CD4-positive, alpha-beta T cell treated with Interleukin-2 at 100 ng/mL for 4 hours (primary cell): ENCODE results near the gene CC2D1B.
"Not testable (repeated sequence)": the region's sequence is repeated elsewhere in the genome, so short reads cannot be mapped to it uniquely, and the experiment has no call there.

Experiments used
- DNase-seq: peaks from one replicate; pipeline ENCODE4 v3.0.0-alpha.2; 2020; ENCODE audit warnings: low spot score

Gene CC2D1B

GRCh38 chr1:52365746-52366516 lies at the start of gene CC2D1B:
CC2D1B (minus strand) TSS chr1:52366205; CDS start chr1:52364620, 1,585 bp downstream.
- DNase-seq = peak; percentile 100

GRCh38 chr1:52414942-52415341 lies 48.9 kb upstream of the CC2D1B start:
- no peak for DNase-seq

GRCh38 chr1:52413410-52413989 lies 47.5 kb upstream of the CC2D1B start:
- DNase-seq = no peak

- no peak for DNase-seq
Measured at GRCh38 chr1:52404975-52405338, 39.0 kb upstream of the CC2D1B start.

GRCh38 chr1:52404116-52404974 lies 38.3 kb upstream of the CC2D1B start, which contains the start of the genes ORC1 and PRPF38A:
ORC1 (minus strand) TSS chr1:52404423; CDS start chr1:52402223, 2,200 bp downstream.
PRPF38A (plus strand) TSS chr1:52404602; CDS start chr1:52404750, 148 bp downstream.
- peak; percentile 96 for DNase-seq

- DNase-seq = peak; percentile 56
Measured at GRCh38 chr1:52403566-52404115, 37.6 kb upstream of the CC2D1B start.

GRCh38 chr1:52402860-52403240 lies 36.8 kb upstream of the CC2D1B start:
- DNase-seq = no peak

GRCh38 chr1:52400131-52400530 lies 34.1 kb upstream of the CC2D1B start:
- DNase-seq = no peak

- DNase-seq = no peak
Measured at GRCh38 chr1:52399629-52400028, 33.6 kb upstream of the CC2D1B start.

GRCh38 chr1:52393174-52393573 lies 27.2 kb upstream of the CC2D1B start:
- no peak for DNase-seq

- no peak for DNase-seq
Measured at GRCh38 chr1:52386458-52386857, 20.5 kb upstream of the CC2D1B start.

GRCh38 chr1:52385376-52385775 lies 19.4 kb upstream of the CC2D1B start:
- DNase-seq = no peak

GRCh38 chr1:52369851-52370250 lies 3.8 kb upstream of the CC2D1B start:
- DNase-seq = not testable (repeated sequence)

- peak; percentile 52 for DNase-seq
Measured at GRCh38 chr1:52368383-52369172, 2.6 kb upstream of the CC2D1B start.

GRCh38 chr1:52367272-52367671 lies 1.3 kb upstream of the CC2D1B start:
- DNase-seq = no peak

- no peak for DNase-seq
Measured at GRCh38 chr1:52366517-52366827, 467 bp upstream of the CC2D1B start.

- DNase-seq = peak; percentile 18
Measured at GRCh38 chr1:52365071-52365745, 797 bp downstream of the CC2D1B start.

- no peak for DNase-seq
Measured at GRCh38 chr1:52364235-52364839, 1.7 kb downstream of the CC2D1B start.

GRCh38 chr1:52360595-52360968 lies 5.4 kb downstream of the CC2D1B start:
- DNase-seq = no peak

GRCh38 chr1:52359676-52360594 lies 6.1 kb downstream of the CC2D1B start:
- DNase-seq = no peak
